Amniotic epithelial cell (primary cell): ENCODE data around the gene HNRNPU.

Experiments
- DNase-seq: peaks from one replicate; pipeline ENCODE4 v3.0.0-alpha.2; 2010; ENCODE audit warnings: low read depth

HNRNPU gene

DNA sequence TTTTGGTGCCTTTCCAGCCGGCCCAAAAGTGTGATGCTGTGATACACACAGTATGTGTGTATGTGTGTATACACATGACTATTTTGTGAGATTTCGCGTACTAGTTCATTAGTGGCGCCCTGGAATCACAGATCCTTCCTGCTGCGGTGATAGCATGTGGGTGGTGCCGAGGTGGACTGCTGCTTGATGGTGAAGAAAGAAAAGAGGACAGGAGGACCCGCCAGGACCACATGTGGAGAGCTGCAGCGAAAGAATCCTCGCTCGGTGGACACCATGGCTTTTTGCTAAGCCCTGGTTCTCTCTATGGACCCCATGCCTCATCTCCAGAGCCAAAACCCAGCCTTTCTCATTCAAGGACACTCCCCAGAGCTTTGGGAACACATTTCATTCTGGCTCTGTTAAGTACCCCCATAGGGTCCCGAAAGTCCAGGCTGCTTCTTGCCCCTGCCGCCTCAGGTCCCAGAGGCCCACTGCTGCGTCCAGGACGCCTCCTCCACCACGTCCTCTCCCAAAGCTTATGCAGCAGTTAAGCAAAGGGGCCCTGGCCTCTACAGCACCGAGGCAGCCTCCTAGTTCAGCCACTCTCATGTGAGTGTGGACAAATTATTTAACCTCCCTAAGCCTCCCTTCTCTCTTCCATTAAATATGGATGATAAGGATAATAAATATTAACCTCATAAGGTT, 61.6 kb downstream of the HNRNPU start:
- DNase-seq, result no peak

DNA sequence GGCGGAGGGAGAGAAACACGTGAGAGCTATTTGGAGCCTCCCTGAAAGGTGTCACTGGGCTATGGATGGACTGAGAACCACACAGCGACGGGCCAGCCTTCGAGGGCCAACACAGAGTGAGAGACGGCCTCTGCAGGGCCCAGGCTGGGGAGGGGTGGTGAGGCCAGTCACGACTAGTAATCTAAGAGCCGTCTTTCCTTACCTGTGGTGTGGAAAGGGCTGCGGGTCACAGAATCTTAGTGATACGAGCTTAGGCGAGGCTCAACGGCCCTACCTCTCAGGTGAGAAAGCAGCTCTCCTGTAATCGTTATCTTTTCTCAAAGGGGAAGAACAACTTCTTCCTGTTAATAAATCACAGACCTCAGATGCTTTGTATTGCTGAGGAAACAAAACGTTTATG, 62.3 kb downstream of the HNRNPU start:
- DNase-seq, result no peak

DNA sequence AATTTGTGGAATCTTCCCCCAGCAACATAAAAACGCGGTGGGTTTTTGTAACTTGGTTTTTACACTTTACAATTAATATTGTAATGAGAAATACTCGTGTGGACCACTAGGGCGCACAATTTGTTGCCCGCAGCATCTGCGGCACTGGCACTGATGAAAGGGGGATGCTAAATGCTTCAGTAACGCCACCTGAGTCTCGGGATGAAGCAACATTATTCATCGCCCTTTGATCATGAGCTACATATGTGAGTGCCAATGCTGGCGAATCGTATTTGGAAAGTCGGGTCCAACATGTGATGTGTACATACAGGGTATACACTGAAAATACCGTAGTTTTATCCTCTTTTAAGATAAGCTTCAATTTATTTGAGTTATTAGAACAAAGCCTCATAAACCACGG, 63.1 kb downstream of the HNRNPU start:
- peak; percentile 41 for DNase-seq

DNA sequence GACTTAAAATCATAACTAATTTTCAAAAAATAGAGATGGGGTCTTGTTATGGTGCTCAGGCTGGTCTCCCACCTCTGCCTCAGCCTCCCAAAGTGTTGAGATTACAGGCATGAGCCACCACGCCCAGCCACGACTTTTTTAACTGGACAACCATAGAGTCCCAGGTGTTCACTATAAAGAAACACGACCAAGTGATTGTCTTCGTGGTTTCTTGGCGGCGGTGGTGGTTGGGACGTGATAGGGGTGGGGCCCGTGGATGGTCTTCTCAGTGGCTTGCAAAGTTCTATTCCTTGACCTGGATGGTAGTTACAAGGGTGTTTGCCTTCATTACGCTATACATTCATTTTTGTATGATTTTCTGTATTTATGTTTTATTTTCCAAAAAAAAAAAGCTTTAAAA, 63.5 kb downstream of the HNRNPU start:
- DNase-seq, result no peak
